Measurements from ENCODE around the gene HSPB1. TPM values are rescaled to one million over a fixed set of nuclear protein-coding genes. Genes with fewer than 3 reads are reported as not detected.

The HSPB1 gene
- total RNA-seq, 1 experiment from 2014 or later, result 422 TPM

Other genes starting within 250 kb of the HSPB1 start
- 8.5 TPM for gene SRRM3, start 100.8 kb upstream of the HSPB1 start, total RNA-seq (2021; ENCODE audit: unreplicated experiment)
- 210 TPM for gene YWHAG, start 56.3 kb downstream of the HSPB1 start, total RNA-seq (2021; ENCODE audit: unreplicated experiment)
- 1.6 TPM for gene SSC4D, start 107.0 kb downstream of the HSPB1 start, total RNA-seq (2021; ENCODE audit: unreplicated experiment)
- gene ZP3, start 122.3 kb downstream of the HSPB1 start, total RNA-seq (2021; ENCODE audit: unreplicated experiment), result 23.3 TPM
- gene DTX2, start 159.0 kb downstream of the HSPB1 start, total RNA-seq (2021; ENCODE audit: unreplicated experiment), result 27.4 TPM
- 9.8 TPM for gene UPK3B, start 207.9 kb downstream of the HSPB1 start, total RNA-seq (2021; ENCODE audit: unreplicated experiment)
- not detected for gene SPDYE16, start 240.6 kb downstream of the HSPB1 start, total RNA-seq (2021; ENCODE audit: unreplicated experiment)

All from Panc1 (cell line).